GM12878 (cell line): ENCODE data around the gene AQP7. TPM values are rescaled to one million over a fixed set of nuclear protein-coding genes. Genes with fewer than 3 reads are reported as not detected.

Experiments used
- ATAC-seq: fragments of 200-7000 bp; cut with Tn5 transposase; 3 replicates; pipeline ENCODE4 v1.9.1; 2020; ENCODE audit warnings: mild to moderate bottlenecking, moderate library complexity
- BruUV-seq: library from RNA; stranded (reverse); fragments of 400-500 nt; replicated peaks from 2 replicates; lab custom pipeline; 2021; lab: Mats Ljungman, UMichigan
- CTCF ChIA-PET: fragments of 300-600 bp; sonication (Branson Sonifier 250); formaldehyde crosslinking; extraction: SDS; loops from one replicate; lab custom pipeline; 2021; ENCODE audit warnings: inconsistent platforms; lab: Yijun Ruan, JAX
- POLR2A ChIA-PET: fragments of 350-600 bp; formaldehyde crosslinking; extraction: SDS; loops from one replicate; lab custom pipeline; 2021; ENCODE audit warnings: inconsistent platforms; lab: Charles Lee
- RAD21 ChIA-PET: fragments of 300-600 bp; sonication (Branson Sonifier 250); formaldehyde crosslinking; loops from one replicate; lab custom pipeline; 2023; ENCODE audit warnings: antibody characterized with exemption; ENCODE audit not compliant: unreplicated experiment; lab: Charles Lee
- SMC1A ChIA-PET: fragments of 300-600 bp; sonication (Branson Sonifier 250); formaldehyde crosslinking; loops from one replicate; lab custom pipeline; 2023; ENCODE audit not compliant: unreplicated experiment, uncharacterized antibody; lab: Charles Lee
- DNase-seq: peaks from one replicate; pipeline ENCODE4 v3.0.0-alpha.2; 2011; ENCODE audit warnings: low read depth, low spot score
- FAIRE-seq: peaks from 3 replicates; lab custom pipeline; 2011; peaks lifted over from hg19 to GRCh38; lab: Jason Lieb, UNC
- H2AFZ ChIP-seq: 2 replicates; pipeline ENCODE4 v1.6.0; 2011; ENCODE audit warnings: low read depth, low read length, control low read depth; ENCODE audit not compliant: control insufficient read depth
- H3K27ac ChIP-seq: 2 replicates; pipeline ENCODE4 v1.5.1; 2011; ENCODE audit warnings: control low read depth; ENCODE audit not compliant: control insufficient read depth, insufficient read depth
- H3K27me3 ChIP-seq, 2 experiments: replicated peaks in 1 of 2; 2 replicates each; pipeline versions ENCODE4 v1.6.0 to v1.6.1; 2011; ENCODE audit warnings: low read length in 1 of 2; ENCODE audit not compliant: control insufficient read depth in 2 of 2, insufficient read depth in 2 of 2
- H3K36me3 ChIP-seq, 2 experiments: 2 replicates each; pipeline ENCODE4 v1.5.1; 2011; ENCODE audit warnings: low read length in 1 of 2; ENCODE audit not compliant: control insufficient read depth in 2 of 2, insufficient read depth in 2 of 2
- H3K4me1 ChIP-seq: 2 replicates; pipeline ENCODE4 v1.6.1; 2011; ENCODE audit warnings: mild to moderate bottlenecking, low read length, moderate library complexity, mixed read lengths; ENCODE audit not compliant: control insufficient read depth, insufficient read depth
- H3K4me2 ChIP-seq: 2 replicates; pipeline ENCODE4 v1.6.0; 2011; ENCODE audit warnings: control low read depth; ENCODE audit not compliant: control insufficient read depth, insufficient read depth
- H3K4me3 ChIP-seq: fragments of 200-600 bp; sonication (generic); 2 replicates; pipeline ENCODE4 v1.5.1; 2016
- H3K79me2 ChIP-seq: 2 replicates; pipeline ENCODE4 v1.6.0; 2011; ENCODE audit warnings: low read length; ENCODE audit not compliant: control insufficient read depth, insufficient read depth
- H3K9ac ChIP-seq: 2 replicates; pipeline ENCODE4 v1.8.0; 2011; ENCODE audit warnings: low read length, control low read depth, mixed read lengths; ENCODE audit not compliant: control insufficient read depth, insufficient read depth
- H3K9me3 ChIP-seq: replicated peaks from 3 replicates; pipeline ENCODE4 v1.5.1; 2011; ENCODE audit warnings: mild to moderate bottlenecking, low read length; ENCODE audit not compliant: control insufficient read depth, insufficient read depth
- H4K20me1 ChIP-seq: 2 replicates; pipeline ENCODE4 v1.6.0; 2011; ENCODE audit not compliant: control insufficient read depth, insufficient read depth
- ASH2L ChIP-seq: fragments of 300-600, 200-600 bp; sonication (generic); IDR thresholded peaks from 2 replicates; pipeline ENCODE4 v1.6.1; 2017; ENCODE audit warnings: low read depth, mild to moderate bottlenecking, borderline replicate concordance
- EZH2 ChIP-seq: IDR thresholded peaks from 2 replicates; pipeline ENCODE4 v1.6.1; 2012; ENCODE audit warnings: low read depth, mild to moderate bottlenecking, control low read depth, inconsistent platforms, low read length, borderline replicate concordance; ENCODE audit not compliant: control insufficient read depth
- GABPA ChIP-seq: IDR thresholded peaks from 2 replicates; pipeline ENCODE4 v1.6.1; 2014; ENCODE audit warnings: antibody characterized with exemption, low read depth, mild to moderate bottlenecking, inconsistent platforms
- IKZF1 ChIP-seq: fragments of 450-650 bp; conservative IDR thresholded peaks from 2 replicates; pipeline ENCODE4 v1.6.1; 2017; ENCODE audit warnings: antibody characterized with exemption, mild to moderate bottlenecking
- JUNB ChIP-seq: IDR thresholded peaks from 2 replicates; pipeline ENCODE4 v1.6.1; 2016; ENCODE audit warnings: antibody characterized with exemption, mild to moderate bottlenecking
- KLF5 ChIP-seq: fragments of 450-650 bp; IDR thresholded peaks from 2 replicates; pipeline ENCODE4 v1.6.1; 2014; ENCODE audit warnings: mild to moderate bottlenecking; ENCODE audit not compliant: partially characterized antibody
- MXI1 ChIP-seq: fragments of 150-350 bp; IDR thresholded peaks from 2 replicates; pipeline ENCODE4 v1.6.1; 2011; ENCODE audit warnings: low read depth, mild to moderate bottlenecking, inconsistent platforms, low read length, improper control_type of control experiment
- NRF1 ChIP-seq: conservative IDR thresholded peaks from 2 replicates; pipeline ENCODE4 v1.6.1; 2011; ENCODE audit warnings: mild to moderate bottlenecking, low read depth, low read length, improper control_type of control experiment
- SIN3A ChIP-seq: IDR thresholded peaks from 2 replicates; pipeline ENCODE4 v1.6.1; 2012; ENCODE audit warnings: low read depth, low read length, improper control_type of control experiment
- SMARCA5 ChIP-seq: fragments of 450-650 bp; IDR thresholded peaks from 2 replicates; pipeline ENCODE4 v1.6.1; 2017; ENCODE audit warnings: mild to moderate bottlenecking
- SP1 ChIP-seq: IDR thresholded peaks from one replicate; pipeline ENCODE4 v1.6.1; 2011; ENCODE audit warnings: low read depth, low read length
- SPI1 ChIP-seq: IDR thresholded peaks from 2 replicates; pipeline ENCODE4 v1.6.1; 2011; ENCODE audit warnings: low read depth, mild to moderate bottlenecking, low read length, moderate library complexity, borderline replicate concordance; ENCODE audit not compliant: insufficient read depth
- SRF ChIP-seq, 2 experiments: IDR thresholded peaks; 2 replicates each; pipeline ENCODE4 v1.6.1; 2011; ENCODE audit warnings: low read depth in 2 of 2, low read length in 2 of 2, mild to moderate bottlenecking in 1 of 2, moderate library complexity in 1 of 2
- ZBED1 ChIP-seq: IDR thresholded peaks from 2 replicates; pipeline ENCODE4 v1.6.1; 2016; ENCODE audit warnings: borderline replicate concordance
- WGBS: methylation state at CpG from one replicate; pipeline ENCODE4 v1.1.6; 2016; ENCODE audit warnings: low lambda C conversion rate; ENCODE audit not compliant: insufficient replicate concordance, insufficient coverage; ENCODE audit errors: missing lambda C conversion rate; 5-methylcytosine and 5-hydroxymethylcytosine counted together
- in situ Hi-C: fragments of 300-500 bp; cut with MboI; formaldehyde crosslinking; loops from 9 replicates; pipeline ENCODE4 v1.14.3; 2018; ENCODE audit warnings: mixed read lengths
- intact Hi-C: fragments of 100-400 bp; cut with micrococcal nuclease; formaldehyde crosslinking; loops from one replicate; pipeline ENCODE4 v1.14.2; 2022; ENCODE audit not compliant: unreplicated experiment
- polyA plus RNA-seq, 11 experiments: library from polyadenylated mRNA; depleted of rRNA in 4 of 11; unstranded in 6 of 11; stranded (reverse) in 5 of 11; fragments of >200 nt; fragmentation: Nextera tagmentation in 4 of 11; fragmentation: Illumina TruSeq in 1 of 11; extraction: Ambion mirVana in 4 of 11; extraction: Trizol in 1 of 11; gene quantifications; 1 replicate in 1 of 11; 2 replicates in 10 of 11; pipeline versions ENCODE4 v1.2.1 to v1.2.3, GENCODE V29; 2011 to 2016; ENCODE audit warnings: inconsistent platforms in 2 of 11, missing spikeins in 2 of 11, low read depth in 1 of 11
- total RNA-seq, 4 experiments: library from RNA; depleted of rRNA in 3 of 4; stranded (reverse); fragments of >200 nt in 3 of 4; fragmentation: Illumina TruSeq in 1 of 4; extraction: Trizol in 1 of 4; gene quantifications; 2 replicates each; pipeline versions ENCODE4 v1.2.1 to v1.2.3, GENCODE V29; 2013 to 2021
- TF ChIP-seq, protein P1 (sequence below): fragments of 450-650 bp; IDR thresholded peaks from 2 replicates; pipeline ENCODE4 v1.6.1; 2017; ENCODE audit warnings: borderline replicate concordance
- TF ChIP-seq, protein P2 (sequence below): fragments of 450-650 bp; IDR thresholded peaks from 2 replicates; pipeline ENCODE4 v1.6.1; 2017; ENCODE audit warnings: low read depth, mild to moderate bottlenecking, moderate library complexity
- TF ChIP-seq, protein P3 (sequence below): fragments of 450-650 bp; IDR thresholded peaks from 2 replicates; pipeline ENCODE4 v1.6.1; 2017; ENCODE audit warnings: mild to moderate bottlenecking, low read depth, inconsistent platforms; ENCODE audit not compliant: poor library complexity, severe bottlenecking
- TF ChIP-seq, protein P4 (sequence below): IDR thresholded peaks from 2 replicates; pipeline ENCODE4 v1.6.1; 2011; ENCODE audit warnings: low read depth, low read length, improper control_type of control experiment, borderline replicate concordance

The AQP7 gene
- total and polyA plus RNA-seq, 10 of the 15 experiments (the other 5 are each of a cell fraction or from before 2014, with no cell fraction given), result 0.04 to 0.18 (median 0.04) TPM; not detected in 7

GRCh38 chr9:33431420-33431819 is 29.1 kb upstream of the AQP7 start (continued):
- TF ChIP-seq, protein P1, sequence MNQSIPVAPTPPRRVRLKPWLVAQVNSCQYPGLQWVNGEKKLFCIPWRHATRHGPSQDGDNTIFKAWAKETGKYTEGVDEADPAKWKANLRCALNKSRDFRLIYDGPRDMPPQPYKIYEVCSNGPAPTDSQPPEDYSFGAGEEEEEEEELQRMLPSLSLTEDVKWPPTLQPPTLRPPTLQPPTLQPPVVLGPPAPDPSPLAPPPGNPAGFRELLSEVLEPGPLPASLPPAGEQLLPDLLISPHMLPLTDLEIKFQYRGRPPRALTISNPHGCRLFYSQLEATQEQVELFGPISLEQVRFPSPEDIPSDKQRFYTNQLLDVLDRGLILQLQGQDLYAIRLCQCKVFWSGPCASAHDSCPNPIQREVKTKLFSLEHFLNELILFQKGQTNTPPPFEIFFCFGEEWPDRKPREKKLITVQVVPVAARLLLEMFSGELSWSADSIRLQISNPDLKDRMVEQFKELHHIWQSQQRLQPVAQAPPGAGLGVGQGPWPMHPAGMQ, result no peak
- no peak for TF ChIP-seq JUNB

DNA sequence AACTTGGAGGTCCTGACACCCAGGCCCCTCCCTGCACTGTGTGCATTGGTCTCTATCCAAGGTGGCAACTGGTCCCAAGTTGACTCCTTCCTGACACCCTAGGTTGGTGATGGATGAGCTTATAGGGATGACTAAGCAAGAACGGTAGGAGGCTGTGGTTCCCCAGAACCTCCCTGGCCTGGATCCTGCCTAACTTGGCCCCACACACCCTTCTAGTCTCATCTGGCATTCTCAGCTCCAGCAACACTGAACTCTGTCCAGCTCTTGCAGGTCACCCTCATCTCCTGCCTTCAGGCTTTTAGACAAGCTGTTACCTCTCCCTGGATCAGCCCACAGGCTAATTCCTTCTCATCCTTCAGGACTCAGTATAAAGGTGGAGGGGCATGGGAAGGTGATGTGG is 28.6 kb upstream of the AQP7 start:
- ChIA-PET CTCF (interaction anchor here (1.1 to 2.1 kb wide), 5 partner anchors 14 to 32 kb away, joined by 3 to 10 read pairs (median 4); no protein-coding TSS in a partner anchor), RAD21 (no interaction called here), SMC1A (interaction anchor here (0.6 kb wide), 1 partner anchor 833 kb away, joined by 3 read pairs; no protein-coding TSS in a partner anchor), POLR2A (no interaction called here)
- TF ChIP-seq, protein P2, sequence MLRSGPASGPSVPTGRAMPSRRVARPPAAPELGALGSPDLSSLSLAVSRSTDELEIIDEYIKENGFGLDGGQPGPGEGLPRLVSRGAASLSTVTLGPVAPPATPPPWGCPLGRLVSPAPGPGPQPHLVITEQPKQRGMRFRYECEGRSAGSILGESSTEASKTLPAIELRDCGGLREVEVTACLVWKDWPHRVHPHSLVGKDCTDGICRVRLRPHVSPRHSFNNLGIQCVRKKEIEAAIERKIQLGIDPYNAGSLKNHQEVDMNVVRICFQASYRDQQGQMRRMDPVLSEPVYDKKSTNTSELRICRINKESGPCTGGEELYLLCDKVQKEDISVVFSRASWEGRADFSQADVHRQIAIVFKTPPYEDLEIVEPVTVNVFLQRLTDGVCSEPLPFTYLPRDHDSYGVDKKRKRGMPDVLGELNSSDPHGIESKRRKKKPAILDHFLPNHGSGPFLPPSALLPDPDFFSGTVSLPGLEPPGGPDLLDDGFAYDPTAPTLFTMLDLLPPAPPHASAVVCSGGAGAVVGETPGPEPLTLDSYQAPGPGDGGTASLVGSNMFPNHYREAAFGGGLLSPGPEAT, result no peak
- TF ChIP-seq KLF5 (no peak), GABPA (no peak), IKZF1 (no peak), ASH2L (no peak), SMARCA5 (no peak), NRF1 (no peak), SPI1 (no peak), SIN3A (no peak), MXI1 (no peak), ZBED1 (no peak), EZH2 (no peak), SP1 (no peak), SRF (IDR thresholded peaks at IDR 0.05; ENCODE audit: low read depth in 2 of 2, low read length in 2 of 2) (no peak)
- TF ChIP-seq, protein P3, sequence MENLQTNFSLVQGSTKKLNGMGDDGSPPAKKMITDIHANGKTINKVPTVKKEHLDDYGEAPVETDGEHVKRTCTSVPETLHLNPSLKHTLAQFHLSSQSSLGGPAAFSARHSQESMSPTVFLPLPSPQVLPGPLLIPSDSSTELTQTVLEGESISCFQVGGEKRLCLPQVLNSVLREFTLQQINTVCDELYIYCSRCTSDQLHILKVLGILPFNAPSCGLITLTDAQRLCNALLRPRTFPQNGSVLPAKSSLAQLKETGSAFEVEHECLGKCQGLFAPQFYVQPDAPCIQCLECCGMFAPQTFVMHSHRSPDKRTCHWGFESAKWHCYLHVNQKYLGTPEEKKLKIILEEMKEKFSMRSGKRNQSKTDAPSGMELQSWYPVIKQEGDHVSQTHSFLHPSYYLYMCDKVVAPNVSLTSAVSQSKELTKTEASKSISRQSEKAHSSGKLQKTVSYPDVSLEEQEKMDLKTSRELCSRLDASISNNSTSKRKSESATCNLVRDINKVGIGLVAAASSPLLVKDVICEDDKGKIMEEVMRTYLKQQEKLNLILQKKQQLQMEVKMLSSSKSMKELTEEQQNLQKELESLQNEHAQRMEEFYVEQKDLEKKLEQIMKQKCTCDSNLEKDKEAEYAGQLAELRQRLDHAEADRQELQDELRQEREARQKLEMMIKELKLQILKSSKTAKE, result no peak
- TF ChIP-seq, protein P4, sequence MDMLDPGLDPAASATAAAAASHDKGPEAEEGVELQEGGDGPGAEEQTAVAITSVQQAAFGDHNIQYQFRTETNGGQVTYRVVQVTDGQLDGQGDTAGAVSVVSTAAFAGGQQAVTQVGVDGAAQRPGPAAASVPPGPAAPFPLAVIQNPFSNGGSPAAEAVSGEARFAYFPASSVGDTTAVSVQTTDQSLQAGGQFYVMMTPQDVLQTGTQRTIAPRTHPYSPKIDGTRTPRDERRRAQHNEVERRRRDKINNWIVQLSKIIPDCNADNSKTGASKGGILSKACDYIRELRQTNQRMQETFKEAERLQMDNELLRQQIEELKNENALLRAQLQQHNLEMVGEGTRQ, result no peak
- no peak for FAIRE-seq
- H2AFZ ChIP-seq, result no peak overlapping the region
- H3K27ac ChIP-seq, result no peak overlapping the region
- no peaks in the 10 kb centered on the region for H3K79me2 ChIP-seq
- no peak overlapping the region for H3K9ac ChIP-seq
- no peaks in the 10 kb centered on the region for H3K4me1 ChIP-seq
- H4K20me1 ChIP-seq, result no peaks in the 10 kb centered on the region
- no peak for ATAC-seq
- BruUV-seq, result no TSS peak
- no peak overlapping the region for H3K4me3 ChIP-seq
- H3K27me3 ChIP-seq, result peaks cover 0 to 6% of the 10 kb centered on the region in 2 experiments; a peak in 2 of 4 replicates
- no peaks in the 10 kb centered on the region for H3K9me3 ChIP-seq
- H3K36me3 ChIP-seq, result no peaks in the 10 kb centered on the region
- DNase-seq, result no peak
- in situ Hi-C loops (no loop called here), intact Hi-C loops (no loop called here)
- WGBS, result 0% methylated on average over 1 of the region's 1 CpG
- H3K4me2 ChIP-seq, result no peak overlapping the region
